ENCODE measurements around the gene TIAM2. TPM values are rescaled to one million over a fixed set of nuclear protein-coding genes. Genes with fewer than 3 reads are reported as not detected.
"Not testable (repeated sequence)": the region's sequence is repeated elsewhere in the genome, so short reads cannot be mapped to it uniquely, and the experiment has no call there.

The TIAM2 gene
- total and polyA plus RNA-seq, 2 experiments from 2014 or later = 5.5 to 16.9 TPM

DNA sequence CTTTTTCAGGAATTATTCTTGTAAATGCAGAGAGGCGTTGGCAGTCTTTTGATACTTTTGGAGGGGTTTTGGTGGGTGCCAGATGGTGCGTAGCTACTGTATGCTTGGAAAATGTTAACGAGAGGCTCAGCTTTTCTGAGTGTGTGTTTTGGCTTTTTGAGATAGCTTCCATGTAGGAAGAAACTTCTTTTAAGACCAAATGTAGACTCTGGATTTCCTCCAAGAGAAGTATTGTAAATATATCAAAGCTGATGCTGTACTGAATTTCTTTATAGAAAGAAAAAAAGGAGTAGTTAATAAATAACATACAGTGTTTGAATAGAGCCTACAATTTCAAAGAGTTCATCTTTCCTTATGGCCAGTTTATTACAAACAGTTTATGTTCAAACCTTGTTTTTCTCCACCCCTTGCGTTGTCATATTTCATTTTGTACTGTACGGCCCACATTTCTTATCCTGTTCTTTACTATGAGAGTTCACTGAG, 16.7 kb downstream of the TIAM2 start:
- H3K9me2 ChIP-seq (replicated peaks; ENCODE audit: insufficient read depth) = no peaks in the 10 kb centered on the region
- H3K79me2 ChIP-seq = peaks cover 5% of the 10 kb centered on the region
- no peak for DNase-seq (ENCODE audit: low spot score)
- H3K9me3 ChIP-seq (ENCODE audit: low read depth) = no peaks in the 10 kb centered on the region
- no peaks in the 10 kb centered on the region for H4K20me1 ChIP-seq (ENCODE audit: insufficient read depth, poor library complexity, severe bottlenecking)
- peak overlapping the region; percentile 37 for H3K4me2 ChIP-seq
- H3K36me3 ChIP-seq (replicated peaks; ENCODE audit: insufficient read depth, low read depth) = no peaks in the 10 kb centered on the region
- H3K4me1 ChIP-seq (ENCODE audit: insufficient read depth) = peaks cover 33% of the 10 kb centered on the region
- peak overlapping the region; percentile 24 for H3K27ac ChIP-seq
- H3K27me3 ChIP-seq = no peaks in the 10 kb centered on the region
- TF ChIP-seq EZH2 (IDR thresholded peaks at IDR 0.05; ENCODE audit: borderline replicate concordance) = no peak
- peak; percentile 63 for TF ChIP-seq EZH2phosphoT487 (IDR thresholded peaks at IDR 0.05; ENCODE audit: low read depth, severe bottlenecking, unreplicated experiment)
- no peak overlapping the region for H2AFZ ChIP-seq
- H3K4me3 ChIP-seq = no peak overlapping the region
- 44% methylated on average over 5 of the region's 5 CpGs for WGBS (ENCODE audit: low lambda C conversion rate, missing lambda C conversion rate)

DNA sequence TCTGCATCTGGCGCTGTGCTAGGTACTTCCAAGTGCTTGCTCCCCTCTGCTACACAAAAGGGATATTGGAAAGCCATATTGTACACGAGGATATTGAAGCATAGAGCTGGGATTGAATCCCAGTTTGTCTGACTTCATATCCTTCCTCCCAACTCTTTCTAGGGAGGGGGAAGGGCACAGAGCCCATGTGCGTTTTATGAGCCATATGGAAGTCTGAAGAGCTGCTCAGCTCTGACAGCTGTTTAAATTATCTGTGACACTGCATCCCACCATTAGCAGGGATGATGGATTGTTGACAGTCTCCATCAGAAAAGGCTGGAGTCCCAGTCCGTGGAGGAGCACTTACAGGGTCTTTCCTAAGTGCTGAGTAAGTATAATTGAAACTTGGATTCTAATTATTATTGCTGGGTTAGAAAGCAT, 18.4 kb downstream of the TIAM2 start:
- no peak overlapping the region for H3K27ac ChIP-seq
- 53% methylated on average over 4 of the region's 4 CpGs for WGBS (ENCODE audit: low lambda C conversion rate, missing lambda C conversion rate)
- DNase-seq (ENCODE audit: low spot score) = no peak
- no peak overlapping the region for H2AFZ ChIP-seq
- H3K36me3 ChIP-seq (replicated peaks; ENCODE audit: insufficient read depth, low read depth) = no peaks in the 10 kb centered on the region
- no peaks in the 10 kb centered on the region for H3K9me3 ChIP-seq (ENCODE audit: low read depth)
- H3K4me3 ChIP-seq = no peak overlapping the region
- TF ChIP-seq, protein P1, sequence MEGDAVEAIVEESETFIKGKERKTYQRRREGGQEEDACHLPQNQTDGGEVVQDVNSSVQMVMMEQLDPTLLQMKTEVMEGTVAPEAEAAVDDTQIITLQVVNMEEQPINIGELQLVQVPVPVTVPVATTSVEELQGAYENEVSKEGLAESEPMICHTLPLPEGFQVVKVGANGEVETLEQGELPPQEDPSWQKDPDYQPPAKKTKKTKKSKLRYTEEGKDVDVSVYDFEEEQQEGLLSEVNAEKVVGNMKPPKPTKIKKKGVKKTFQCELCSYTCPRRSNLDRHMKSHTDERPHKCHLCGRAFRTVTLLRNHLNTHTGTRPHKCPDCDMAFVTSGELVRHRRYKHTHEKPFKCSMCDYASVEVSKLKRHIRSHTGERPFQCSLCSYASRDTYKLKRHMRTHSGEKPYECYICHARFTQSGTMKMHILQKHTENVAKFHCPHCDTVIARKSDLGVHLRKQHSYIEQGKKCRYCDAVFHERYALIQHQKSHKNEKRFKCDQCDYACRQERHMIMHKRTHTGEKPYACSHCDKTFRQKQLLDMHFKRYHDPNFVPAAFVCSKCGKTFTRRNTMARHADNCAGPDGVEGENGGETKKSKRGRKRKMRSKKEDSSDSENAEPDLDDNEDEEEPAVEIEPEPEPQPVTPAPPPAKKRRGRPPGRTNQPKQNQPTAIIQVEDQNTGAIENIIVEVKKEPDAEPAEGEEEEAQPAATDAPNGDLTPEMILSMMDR (IDR thresholded peaks at IDR 0.05; ENCODE audit: poor library complexity) = no peak
- no peak for TF ChIP-seq EZH2phosphoT487 (IDR thresholded peaks at IDR 0.05; ENCODE audit: low read depth, severe bottlenecking, unreplicated experiment)
- TF ChIP-seq EZH2 (IDR thresholded peaks at IDR 0.05; ENCODE audit: borderline replicate concordance) = no peak
- H3K4me2 ChIP-seq = no peak overlapping the region
- peaks cover 3% of the 10 kb centered on the region for H3K79me2 ChIP-seq
- no peaks in the 10 kb centered on the region for H3K9me2 ChIP-seq (replicated peaks; ENCODE audit: insufficient read depth)
- H3K4me1 ChIP-seq (ENCODE audit: insufficient read depth) = peaks cover 33% of the 10 kb centered on the region
- no peaks in the 10 kb centered on the region for H3K27me3 ChIP-seq
- no peaks in the 10 kb centered on the region for H4K20me1 ChIP-seq (ENCODE audit: insufficient read depth, poor library complexity, severe bottlenecking)

DNA sequence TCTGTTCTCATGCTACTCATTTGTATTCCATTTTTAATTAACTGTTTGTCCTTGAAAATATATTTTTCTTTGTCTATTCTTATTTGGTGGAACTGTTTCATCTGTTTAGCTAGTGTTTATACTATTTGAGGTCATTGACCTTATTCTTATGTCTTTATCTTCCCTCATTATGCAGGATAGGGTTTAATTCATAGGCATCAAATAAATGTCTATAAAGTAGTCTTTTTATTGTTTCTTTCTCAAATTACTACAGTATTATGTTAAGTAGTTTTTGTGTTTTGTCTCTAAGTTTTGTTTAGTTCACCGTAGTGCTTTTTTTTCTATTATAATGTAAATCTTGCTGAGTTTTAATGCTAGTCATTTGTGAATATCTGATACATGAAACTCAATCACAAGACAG, 19.0 kb downstream of the TIAM2 start:
- TF ChIP-seq EZH2phosphoT487 (IDR thresholded peaks at IDR 0.05; ENCODE audit: low read depth, severe bottlenecking, unreplicated experiment) (no peak), EZH2 (IDR thresholded peaks at IDR 0.05; ENCODE audit: borderline replicate concordance) (no peak)
- TF ChIP-seq, protein P1 (IDR thresholded peaks at IDR 0.05; ENCODE audit: poor library complexity) = no peak
- DNase-seq (ENCODE audit: low spot score) = no peak
- Histone ChIP-seq H2AFZ (no peak overlapping the region), H3K4me2 (no peak overlapping the region), H3K36me3 (replicated peaks; ENCODE audit: insufficient read depth, low read depth) (no peaks in the 10 kb centered on the region), H4K20me1 (ENCODE audit: insufficient read depth, poor library complexity, severe bottlenecking) (no peaks in the 10 kb centered on the region), H3K27me3 (no peaks in the 10 kb centered on the region), H3K9me2 (replicated peaks; ENCODE audit: insufficient read depth) (no peaks in the 10 kb centered on the region), H3K9me3 (ENCODE audit: low read depth) (no peaks in the 10 kb centered on the region), H3K4me3 (no peak overlapping the region), H3K79me2 (peaks cover 3% of the 10 kb centered on the region), H3K4me1 (ENCODE audit: insufficient read depth) (peaks cover 33% of the 10 kb centered on the region), H3K27ac (no peak overlapping the region)
- 55% methylated on average over 1 of the region's 1 CpG for WGBS (ENCODE audit: low lambda C conversion rate, missing lambda C conversion rate)

DNA sequence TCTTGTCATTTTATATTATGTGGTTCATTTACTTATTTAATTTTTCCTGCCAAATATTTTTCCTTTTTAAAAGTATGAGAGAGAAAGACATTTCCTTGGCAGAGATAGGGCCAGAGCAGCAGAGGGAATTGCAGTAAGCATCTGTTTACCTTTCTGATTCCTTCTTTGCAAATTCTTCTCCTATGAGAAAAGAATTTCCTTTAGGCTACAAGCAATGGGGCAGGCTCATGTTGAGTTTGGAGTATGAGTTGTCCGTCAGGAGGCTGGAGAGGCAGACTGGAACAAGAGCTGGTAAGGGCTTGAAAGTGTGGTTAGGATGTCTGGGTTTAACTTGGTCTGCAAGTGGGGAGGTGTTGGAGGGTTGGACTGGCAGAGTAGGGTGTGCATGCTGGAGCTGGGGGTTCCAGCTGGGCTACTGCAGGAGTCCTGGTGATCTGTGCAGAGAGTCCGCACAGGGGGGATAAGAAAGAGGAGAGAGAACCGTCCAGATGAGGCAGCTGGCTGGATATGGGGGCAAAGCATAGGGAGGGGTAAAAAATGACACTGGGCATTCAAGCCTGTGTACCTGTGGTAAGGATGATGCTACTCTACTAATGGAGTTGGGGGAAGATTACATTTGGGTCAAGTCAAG, 19.7 kb downstream of the TIAM2 start:
- H4K20me1 ChIP-seq (ENCODE audit: insufficient read depth, poor library complexity, severe bottlenecking) = no peaks in the 10 kb centered on the region
- WGBS (ENCODE audit: low lambda C conversion rate, missing lambda C conversion rate) = 78% methylated on average over 3 of the region's 3 CpGs
- H3K27ac ChIP-seq = peak overlapping the region; percentile 31
- H3K4me2 ChIP-seq = peak overlapping the region; percentile 23
- no peak overlapping the region for H3K4me3 ChIP-seq
- H3K4me1 ChIP-seq (ENCODE audit: insufficient read depth) = peaks cover 33% of the 10 kb centered on the region
- no peaks in the 10 kb centered on the region for H3K27me3 ChIP-seq
- peak; percentile 30 for DNase-seq (ENCODE audit: low spot score)
- H2AFZ ChIP-seq = no peak overlapping the region
- H3K79me2 ChIP-seq = peaks cover 3% of the 10 kb centered on the region
- TF ChIP-seq EZH2 (IDR thresholded peaks at IDR 0.05; ENCODE audit: borderline replicate concordance) (no peak), EZH2phosphoT487 (IDR thresholded peaks at IDR 0.05; ENCODE audit: low read depth, severe bottlenecking, unreplicated experiment) (no peak)
- TF ChIP-seq, protein P1 (IDR thresholded peaks at IDR 0.05; ENCODE audit: poor library complexity) = no peak
- no peaks in the 10 kb centered on the region for H3K9me2 ChIP-seq (replicated peaks; ENCODE audit: insufficient read depth)
- H3K36me3 ChIP-seq (replicated peaks; ENCODE audit: insufficient read depth, low read depth) = no peaks in the 10 kb centered on the region
- no peaks in the 10 kb centered on the region for H3K9me3 ChIP-seq (ENCODE audit: low read depth)

DNA sequence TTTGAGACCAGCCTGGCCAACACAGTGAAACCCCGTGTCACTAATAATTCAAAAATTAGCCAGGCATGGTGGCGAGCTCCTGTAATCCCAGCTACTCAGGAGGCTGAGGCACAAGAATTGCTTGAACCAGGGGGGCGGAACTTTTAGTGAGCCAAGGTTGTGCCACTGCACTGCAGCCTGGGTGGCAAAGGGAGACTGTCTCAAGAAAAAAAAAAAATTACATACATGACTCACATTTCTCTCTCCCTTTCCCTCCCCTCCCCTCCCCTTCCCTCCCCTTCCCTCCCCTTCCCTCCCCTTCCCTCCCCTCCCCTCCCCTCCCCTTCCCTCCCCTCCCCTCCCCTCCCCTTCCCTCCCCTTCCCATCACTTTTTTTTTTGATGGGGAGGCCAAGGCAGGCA, 23.3 kb downstream of the TIAM2 start:
- not testable (repeated sequence) for H3K79me2 ChIP-seq; H3K9me3 ChIP-seq (ENCODE audit: low read depth); H4K20me1 ChIP-seq (ENCODE audit: insufficient read depth, poor library complexity, severe bottlenecking); H3K9me2 ChIP-seq (replicated peaks; ENCODE audit: insufficient read depth); H3K27me3 ChIP-seq; H3K36me3 ChIP-seq (replicated peaks; ENCODE audit: insufficient read depth, low read depth); H3K27ac ChIP-seq; DNase-seq (ENCODE audit: low spot score); H3K4me3 ChIP-seq; H2AFZ ChIP-seq; H3K4me2 ChIP-seq
- WGBS (ENCODE audit: low lambda C conversion rate, missing lambda C conversion rate) = 100% methylated on average over 3 of the region's 3 CpGs
- H3K4me1 ChIP-seq (ENCODE audit: insufficient read depth) = peaks cover 18% of the 10 kb centered on the region

All from hepatocyte (in vitro differentiated cells).